ENCODE data around the gene FHIT.

DNA sequence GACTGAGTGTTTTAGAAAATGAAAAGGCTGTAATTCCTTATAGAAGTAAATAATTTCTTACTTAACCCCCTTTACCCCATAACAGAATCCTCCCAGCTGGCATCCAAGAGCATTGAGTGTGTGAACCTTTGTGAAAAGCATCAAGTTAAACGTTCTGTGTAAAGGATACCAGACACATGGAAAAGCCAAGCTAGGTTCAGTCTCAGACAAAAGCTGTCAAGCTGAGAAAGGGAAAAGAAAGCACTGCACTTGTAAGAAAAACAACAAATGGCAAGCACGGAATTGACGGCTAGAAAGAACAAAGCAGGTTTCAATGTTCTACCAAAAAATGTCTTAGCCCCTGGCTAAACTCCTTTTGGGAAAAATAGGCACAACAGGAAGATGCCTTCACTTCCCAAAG, 176.5 kb downstream of the FHIT start:
- TF ChIP-seq, protein P1, sequence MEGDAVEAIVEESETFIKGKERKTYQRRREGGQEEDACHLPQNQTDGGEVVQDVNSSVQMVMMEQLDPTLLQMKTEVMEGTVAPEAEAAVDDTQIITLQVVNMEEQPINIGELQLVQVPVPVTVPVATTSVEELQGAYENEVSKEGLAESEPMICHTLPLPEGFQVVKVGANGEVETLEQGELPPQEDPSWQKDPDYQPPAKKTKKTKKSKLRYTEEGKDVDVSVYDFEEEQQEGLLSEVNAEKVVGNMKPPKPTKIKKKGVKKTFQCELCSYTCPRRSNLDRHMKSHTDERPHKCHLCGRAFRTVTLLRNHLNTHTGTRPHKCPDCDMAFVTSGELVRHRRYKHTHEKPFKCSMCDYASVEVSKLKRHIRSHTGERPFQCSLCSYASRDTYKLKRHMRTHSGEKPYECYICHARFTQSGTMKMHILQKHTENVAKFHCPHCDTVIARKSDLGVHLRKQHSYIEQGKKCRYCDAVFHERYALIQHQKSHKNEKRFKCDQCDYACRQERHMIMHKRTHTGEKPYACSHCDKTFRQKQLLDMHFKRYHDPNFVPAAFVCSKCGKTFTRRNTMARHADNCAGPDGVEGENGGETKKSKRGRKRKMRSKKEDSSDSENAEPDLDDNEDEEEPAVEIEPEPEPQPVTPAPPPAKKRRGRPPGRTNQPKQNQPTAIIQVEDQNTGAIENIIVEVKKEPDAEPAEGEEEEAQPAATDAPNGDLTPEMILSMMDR (conservative IDR thresholded peaks at IDR 0.05; ENCODE audit: low read depth, low read length): no peak
- no peak for TF ChIP-seq EZH2 (IDR thresholded peaks at IDR 0.05; ENCODE audit: low read length, unreplicated experiment)

Data from PC-3 (cell line).